Breast epithelium (tissue), 3 donors: Measurements from ENCODE around the gene NEU3.

Experiments used
- CTCF ChIP-seq, 3 donors: fragments of 450-650 bp; IDR thresholded peaks; one replicate each; pipeline ENCODE4 v1.5.1; 2016 to 2017; ENCODE audit warnings: antibody characterized with exemption in 3 of 3, mild to moderate bottlenecking in 3 of 3, moderate library complexity in 3 of 3
- POLR2A ChIP-seq: fragments of 450-650 bp; IDR thresholded peaks from one replicate; pipeline ENCODE4 v1.6.1; 2016; ENCODE audit warnings: antibody characterized with exemption, mild to moderate bottlenecking, moderate library complexity
- POLR2AphosphoS5 ChIP-seq, 3 donors: sonication (generic); formaldehyde crosslinking; IDR thresholded peaks; one replicate each; pipeline ENCODE4 v1.6.1; 2017; ENCODE audit warnings: antibody characterized with exemption in 3 of 3

DNA sequence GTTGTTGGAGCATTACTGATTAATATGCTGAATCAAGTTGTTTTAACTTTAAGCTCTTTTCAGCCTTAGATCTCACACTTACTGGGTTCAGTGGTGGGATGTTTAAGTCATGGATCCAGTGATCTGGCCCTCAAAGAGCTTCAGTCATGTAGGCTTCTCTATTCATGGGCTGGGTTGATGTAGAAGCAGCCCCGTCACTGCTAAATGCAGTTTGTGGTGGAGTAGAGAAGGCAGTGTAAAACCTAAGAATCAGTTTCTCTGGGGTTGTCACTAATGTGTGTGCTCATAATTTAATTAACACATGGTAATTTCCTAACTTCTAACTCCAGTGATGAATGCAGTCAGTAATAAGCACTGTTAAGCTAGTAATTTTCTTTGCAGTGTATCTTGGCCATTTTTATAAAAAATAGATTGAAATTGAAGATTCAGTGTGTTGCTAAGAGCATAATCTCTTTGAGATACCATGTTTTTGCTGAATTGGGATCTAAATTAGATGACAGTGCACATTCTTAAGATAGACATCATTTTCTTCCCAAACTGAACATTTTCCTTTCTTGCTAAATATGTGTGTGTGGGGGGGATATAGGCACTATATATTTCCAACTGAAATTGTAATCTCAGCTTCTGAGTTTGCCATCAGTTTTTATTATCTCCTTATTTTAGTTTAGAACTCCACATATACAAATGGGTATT, 30.6 kb upstream of the NEU3 start:
- TF ChIP-seq CTCF (IDR thresholded peaks at IDR 0.05) (no peak), POLR2A (no peak), POLR2AphosphoS5 (IDR thresholded peaks at IDR 0.05) (no peak)
